Measurements from ENCODE around the gene BTLA.
"Not testable (repeated sequence)": the region's sequence is repeated elsewhere in the genome, so short reads cannot be mapped to it uniquely, and the experiment has no call there.

Gene BTLA, protein sequence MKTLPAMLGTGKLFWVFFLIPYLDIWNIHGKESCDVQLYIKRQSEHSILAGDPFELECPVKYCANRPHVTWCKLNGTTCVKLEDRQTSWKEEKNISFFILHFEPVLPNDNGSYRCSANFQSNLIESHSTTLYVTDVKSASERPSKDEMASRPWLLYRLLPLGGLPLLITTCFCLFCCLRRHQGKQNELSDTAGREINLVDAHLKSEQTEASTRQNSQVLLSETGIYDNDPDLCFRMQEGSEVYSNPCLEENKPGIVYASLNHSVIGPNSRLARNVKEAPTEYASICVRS

DNA sequence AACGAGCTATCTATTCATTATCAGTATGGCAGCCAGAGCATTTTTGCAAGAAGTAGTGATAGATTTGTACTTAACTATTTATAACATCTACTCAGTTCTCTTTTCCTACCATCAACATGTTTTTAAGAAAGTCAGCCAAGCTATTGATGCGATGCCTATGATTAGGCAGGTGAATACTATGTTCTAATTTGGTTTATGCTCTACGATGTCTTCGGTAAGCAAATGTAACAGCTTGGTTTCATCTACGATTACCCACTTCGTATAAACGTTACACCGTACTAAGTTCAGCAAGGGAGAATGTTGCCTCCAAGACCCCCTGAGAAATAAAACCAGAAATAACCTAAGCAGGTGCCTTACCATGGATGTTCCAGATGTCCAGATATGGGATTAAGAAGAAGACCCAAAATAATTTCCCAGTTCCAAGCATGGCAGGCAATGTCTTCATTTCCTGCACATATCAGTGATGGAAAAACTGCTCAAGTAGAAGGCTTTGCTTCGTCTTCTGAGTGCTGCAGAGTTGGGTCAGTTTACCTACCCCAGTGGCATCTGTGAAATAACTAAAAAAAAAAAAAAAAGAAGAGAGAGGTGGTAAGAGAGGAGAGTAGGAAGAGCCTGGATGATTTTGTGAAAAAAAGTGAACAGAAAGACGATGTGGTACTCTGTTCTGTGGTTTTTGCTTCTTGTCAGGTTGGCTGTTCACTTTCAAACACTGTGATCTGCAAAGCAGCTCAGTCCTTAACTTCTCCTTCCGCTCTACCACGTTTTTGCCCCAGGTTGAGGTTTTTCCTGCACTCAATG is at the start of gene BTLA:
BTLA (minus strand) TSS at position 559 of the 798 bp plus-strand sequence; CDS start at position 445, 114 bp downstream.
- DNase-seq (ENCODE audit: low read depth in 2 of 2), result no peak

DNA sequence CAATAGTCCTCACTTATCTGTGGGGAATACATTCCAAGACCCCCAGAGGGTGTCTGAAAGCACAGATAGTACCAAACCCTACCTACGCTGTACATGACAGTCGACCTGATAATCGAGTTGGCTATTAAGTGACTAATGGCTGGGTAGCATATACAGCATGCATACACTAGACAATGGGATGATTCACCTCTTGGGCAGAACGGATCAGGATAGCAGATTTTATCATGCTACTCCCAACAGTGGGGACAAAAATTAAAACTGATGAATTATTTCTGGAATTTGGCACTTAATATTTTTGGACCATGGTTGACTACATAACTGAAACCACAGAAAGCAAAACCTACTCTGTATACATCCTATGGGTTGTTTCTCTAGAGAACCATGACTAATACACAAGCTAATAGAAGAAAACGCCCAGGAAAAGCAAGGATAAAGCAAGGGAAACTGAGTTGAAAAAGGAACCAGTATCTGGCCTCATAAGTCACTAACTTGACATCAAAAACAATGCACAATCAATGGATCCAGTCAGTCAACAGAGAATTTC is 47.0 kb upstream of the BTLA start:
- no peak for DNase-seq (ENCODE audit: low read depth in 2 of 2)

DNA sequence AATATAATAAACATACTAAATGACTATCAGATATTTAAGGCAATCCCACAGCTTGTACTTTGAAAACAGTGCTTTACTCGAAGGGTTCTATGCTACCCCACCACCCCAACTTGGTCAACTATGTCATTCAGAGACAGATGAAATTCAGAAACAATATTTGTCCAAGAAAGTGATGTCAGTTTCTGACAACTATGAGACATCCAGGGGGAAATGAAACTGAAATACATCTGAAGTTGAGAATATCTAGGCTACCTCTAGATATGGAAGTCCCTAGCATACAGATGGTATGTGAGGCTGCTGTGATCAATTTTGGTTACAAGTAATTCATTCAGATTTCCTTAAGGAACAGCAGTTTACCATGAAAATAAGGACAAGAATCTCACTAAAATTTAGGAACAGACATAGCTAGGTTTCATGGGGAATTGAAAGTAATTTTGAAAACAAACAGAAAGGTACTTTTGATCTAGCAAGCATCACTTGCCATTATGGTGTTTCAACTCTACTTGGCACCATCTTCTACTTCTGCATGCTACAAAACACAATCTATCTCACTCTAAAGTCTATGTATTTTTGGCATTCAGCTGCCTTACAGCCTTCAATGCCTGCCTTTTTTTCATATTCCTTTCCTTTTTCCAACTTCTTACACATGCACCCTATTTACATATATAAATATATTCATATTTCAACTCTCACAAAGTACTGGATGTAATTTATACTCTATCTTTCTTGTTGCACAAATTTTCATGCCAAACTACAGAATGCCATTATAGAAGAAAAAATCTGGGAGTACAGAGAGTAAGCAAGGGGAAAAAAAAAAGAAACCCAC is 40.8 kb upstream of the BTLA start:
- no peak for DNase-seq (ENCODE audit: low read depth in 2 of 2)

DNA sequence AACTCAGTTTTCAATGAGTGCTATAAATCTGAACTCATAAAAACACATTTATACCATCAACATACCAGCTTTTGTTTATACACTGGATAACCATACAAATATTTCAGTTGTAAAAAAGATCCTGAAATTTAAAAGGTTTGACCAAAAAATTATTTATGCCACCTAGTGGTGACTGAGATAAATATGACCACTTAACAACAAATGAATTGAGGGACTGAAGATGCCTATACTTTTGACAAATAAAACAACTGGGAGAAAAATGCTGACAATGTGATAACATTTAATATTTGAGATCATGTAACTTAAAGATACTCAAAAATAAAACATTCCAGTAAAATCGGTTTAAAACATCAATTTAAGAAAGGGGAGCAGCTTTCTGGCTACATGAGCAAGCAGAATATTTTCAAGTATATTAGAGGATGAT is 32.1 kb upstream of the BTLA start:
- DNase-seq (ENCODE audit: low read depth in 2 of 2), result no peak

DNA sequence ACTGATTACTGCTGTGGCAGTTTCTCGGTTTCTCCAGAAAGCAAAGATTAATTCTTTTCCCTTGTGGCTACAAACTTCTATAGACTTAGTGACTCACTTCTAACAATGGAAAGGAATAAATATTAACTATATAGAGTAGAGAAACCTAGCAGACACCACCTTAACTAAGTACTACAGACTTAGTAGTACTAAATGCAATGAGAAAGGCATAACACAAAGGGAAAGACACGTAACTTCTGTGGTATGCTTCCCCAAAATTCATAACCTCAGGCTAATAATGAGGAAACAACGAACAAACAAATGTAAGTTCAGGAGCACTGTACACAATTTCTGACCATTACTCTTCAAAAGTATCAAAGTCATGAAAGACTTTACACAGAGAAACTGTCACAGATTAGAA is 31.3 kb upstream of the BTLA start:
- DNase-seq (ENCODE audit: low read depth in 2 of 2), result no peak

DNA sequence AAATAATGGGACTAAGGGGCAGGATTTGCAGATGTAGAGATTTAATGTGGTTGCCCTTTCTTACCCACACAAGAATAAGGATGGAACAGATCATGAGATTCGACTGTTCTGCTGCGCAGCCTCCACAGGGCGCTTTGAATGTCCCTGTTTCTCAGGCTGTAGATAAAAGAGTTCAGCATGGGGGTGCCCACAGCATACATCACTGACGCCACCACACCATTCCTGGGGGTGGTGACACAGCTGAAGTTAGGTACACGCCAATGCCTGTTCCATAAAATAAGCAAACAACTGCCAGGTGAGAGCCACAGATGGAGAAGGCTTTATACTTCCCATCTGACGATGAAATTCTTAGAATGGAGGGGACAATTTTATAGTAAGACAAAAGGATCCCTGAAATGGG is 24.9 kb upstream of the BTLA start:
- not testable (repeated sequence) for DNase-seq (ENCODE audit: low read depth in 2 of 2)

DNA sequence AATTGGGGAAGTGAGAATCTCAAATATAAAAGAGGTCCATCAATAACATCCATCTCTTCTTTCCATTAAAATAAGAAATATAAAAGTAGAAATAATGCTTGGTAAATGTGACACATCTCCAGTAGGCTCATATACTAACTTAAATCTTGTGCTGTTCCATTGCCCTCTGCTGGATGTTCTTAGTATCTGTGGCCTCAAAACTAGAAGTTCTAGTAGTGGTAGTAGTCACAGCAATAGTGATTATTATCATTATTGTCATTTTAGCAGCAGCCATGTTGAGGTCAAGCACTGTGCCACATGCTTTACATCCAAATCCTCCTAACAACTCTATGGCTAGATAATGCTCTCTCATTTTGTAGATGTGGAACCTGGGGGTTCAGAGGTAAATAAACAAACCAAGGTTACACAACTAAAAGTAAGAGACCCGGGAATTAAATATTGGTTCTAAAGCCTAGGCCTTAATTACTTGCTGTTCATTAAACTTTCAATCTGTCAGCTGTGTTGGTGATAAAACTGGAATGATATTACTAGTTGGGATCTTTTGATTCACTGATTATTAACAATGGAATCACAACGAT is 20.2 kb upstream of the BTLA start:
- no peak for DNase-seq (ENCODE audit: low read depth in 2 of 2)

DNA sequence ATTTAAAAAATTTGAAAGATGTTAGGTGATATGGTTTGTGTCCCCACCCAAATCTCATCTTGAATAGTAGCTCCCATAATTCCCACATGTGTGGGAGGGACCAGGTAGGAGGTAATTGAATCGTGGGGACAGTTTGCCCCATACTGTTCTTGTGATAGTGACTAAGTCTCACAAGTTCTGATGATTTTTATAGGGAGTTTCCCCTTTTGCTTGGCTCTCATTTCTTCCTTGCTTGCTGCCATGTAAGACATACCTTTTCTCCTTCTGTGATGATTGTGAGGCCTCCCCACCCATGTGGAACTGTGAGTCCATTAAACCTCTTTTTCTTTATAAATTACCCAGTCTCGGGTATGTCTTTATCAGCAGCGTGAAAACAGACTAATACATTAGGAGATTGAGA is 19.7 kb upstream of the BTLA start:
- DNase-seq (ENCODE audit: low read depth in 2 of 2), result not testable (repeated sequence)

DNA sequence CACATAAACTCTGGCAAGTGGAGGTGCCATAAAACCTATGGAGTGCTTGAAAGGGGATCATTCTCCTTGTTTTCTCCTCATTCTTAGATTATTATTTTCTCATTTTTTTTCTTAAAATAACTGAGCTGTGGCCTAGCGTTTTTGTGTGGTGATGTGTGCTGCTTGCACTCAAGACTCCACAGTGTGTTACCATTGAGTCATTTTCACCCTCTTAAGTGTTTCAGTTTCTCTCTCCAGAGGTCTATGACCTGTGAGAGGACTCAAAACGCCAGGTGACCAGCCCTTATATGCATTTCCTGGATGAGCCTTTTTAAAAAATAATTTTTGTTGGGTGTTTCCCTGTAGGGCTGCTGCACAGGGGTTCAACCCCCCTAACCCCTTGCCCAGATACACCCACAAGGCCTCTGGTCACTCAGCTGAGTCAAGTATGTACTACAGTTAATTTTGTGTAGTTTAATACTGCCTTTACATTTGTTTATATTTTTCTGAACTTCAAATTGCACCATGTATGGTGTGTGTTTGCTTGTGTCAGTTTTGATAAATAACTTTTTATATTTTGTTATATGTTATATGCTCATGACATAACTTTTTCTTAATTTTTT is 15.4 kb upstream of the BTLA start:
- DNase-seq (ENCODE audit: low read depth in 2 of 2), result no peak

DNA sequence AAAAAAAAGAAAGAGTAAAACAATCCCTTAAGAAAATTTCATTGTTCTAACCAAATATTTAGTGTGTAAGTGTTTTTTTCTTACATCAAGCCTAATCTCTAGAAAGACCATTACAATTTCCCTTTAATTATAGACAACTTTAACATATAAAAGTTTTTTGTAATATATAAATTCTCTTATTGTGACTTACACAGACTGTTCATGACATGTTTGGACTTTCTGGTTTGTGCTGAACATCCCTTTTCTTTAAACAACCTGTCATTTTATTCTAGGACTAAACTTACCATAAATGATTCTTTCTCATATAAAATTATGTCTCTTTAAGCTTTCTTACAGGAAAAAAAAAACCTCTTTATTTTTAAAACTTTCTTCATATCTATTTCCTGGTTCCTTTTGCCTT is 13.0 kb upstream of the BTLA start:
- DNase-seq (ENCODE audit: low read depth in 2 of 2), result no peak

DNA sequence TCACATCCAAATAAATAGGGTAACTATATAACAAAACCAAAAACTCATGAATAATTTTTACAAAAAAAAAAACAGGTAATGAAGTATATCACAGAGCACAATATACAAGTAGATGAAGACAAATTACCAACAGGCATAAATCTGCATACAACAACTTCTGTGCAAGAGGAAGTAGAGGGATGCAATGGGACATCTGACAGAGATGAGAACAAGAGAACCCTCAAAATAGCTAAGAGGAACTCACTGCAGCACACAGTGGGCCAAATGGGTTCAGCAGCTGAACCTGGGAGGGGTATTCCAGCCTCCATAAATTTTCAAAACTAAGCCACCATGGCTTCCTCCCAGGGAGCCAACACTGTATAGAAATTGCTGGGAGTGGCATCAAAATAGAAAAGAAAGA is 9.6 kb upstream of the BTLA start:
- DNase-seq (ENCODE audit: low read depth in 2 of 2), result no peak

DNA sequence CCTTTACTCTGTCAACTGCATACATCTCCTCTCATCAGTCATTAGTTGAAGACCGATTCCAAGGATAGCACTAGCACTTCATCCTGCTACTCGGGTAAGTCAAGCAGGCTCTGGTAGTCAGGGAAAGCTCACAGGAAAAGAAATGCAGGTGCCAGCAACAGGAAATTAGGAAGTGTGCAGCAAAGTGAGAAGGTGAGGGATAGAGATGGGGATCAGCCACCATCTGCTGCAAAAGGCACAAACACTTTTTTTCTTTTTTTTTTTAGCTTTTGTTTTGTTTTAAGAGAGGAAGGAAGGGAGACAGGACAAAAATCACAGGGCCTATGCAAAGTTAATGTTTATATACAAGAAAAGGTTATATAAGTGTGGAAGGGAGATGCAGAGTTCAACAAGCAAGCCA is 9.0 kb upstream of the BTLA start:
- DNase-seq (ENCODE audit: low read depth in 2 of 2), result no peak

DNA sequence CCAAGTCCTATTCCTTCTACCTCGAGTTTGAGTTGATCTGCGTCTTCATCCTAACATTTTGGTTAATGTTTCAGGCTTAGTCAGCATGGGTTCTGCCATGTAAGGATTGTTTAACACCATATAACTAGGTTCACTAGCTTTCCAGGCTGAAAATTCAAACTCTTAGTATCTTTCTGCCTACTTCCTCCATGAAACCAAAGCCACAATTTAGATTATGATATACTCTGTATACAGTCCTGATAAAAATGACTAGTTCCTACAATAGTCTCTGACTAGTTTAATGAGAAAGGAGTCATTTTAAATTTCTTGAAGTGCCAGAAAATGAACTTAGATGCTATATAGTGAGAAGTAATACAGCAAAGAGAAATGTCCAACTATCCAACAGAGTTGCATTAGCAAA is 6.6 kb upstream of the BTLA start:
- no peak for DNase-seq (ENCODE audit: low read depth in 2 of 2)

DNA sequence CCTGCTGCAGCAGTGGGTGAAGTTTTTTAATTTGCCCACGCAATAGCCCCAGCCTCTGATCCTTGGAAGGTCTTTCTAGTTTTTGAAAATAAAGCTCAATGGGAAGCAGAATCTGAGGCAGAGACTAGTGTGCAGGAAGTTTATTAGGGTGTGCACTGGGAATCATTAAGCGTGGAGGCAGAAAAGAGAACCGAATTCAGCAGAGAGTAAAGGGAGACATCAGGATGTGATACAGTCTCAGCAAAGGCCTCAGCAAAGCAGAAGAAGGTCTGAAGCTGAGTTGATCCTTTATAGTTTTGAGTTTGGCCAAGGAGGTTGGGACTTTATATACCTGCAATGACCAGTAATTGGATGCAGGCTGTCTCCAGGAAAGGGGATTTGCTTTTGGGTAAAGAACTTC is 4.9 kb upstream of the BTLA start:
- no peak for DNase-seq (ENCODE audit: low read depth in 2 of 2)

DNA sequence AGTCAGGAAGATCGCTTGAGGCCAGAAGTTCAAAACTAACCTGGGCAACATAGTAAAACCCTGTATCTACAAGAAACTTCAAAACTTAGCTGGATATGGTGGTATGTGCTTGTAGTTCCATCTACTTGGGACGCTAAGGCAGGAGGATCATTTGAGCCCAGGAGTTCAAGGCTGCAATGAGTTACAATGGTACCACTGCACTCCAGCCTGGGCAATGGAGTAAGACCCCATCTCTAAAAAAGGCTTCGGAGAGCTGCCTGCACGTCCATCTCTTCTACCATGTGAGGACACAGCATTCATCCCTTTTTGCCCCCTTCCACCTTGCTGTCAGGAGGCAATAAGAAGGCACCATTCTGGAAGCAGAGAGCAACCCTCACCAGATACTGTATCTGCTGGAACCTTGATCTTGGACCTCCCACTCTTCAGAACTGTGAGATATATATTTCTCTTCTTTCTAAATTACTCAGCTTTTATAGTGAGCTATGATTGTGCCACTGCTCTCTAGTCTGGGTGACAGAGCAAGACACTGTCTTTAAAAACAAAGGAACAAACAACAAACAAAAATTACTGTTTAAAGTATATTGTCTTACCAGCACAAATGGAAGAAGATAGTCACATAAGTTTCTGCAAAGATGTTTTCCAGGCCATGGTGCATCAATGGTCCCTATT is 4.2 kb upstream of the BTLA start:
- DNase-seq (ENCODE audit: low read depth in 2 of 2), result no peak

DNA sequence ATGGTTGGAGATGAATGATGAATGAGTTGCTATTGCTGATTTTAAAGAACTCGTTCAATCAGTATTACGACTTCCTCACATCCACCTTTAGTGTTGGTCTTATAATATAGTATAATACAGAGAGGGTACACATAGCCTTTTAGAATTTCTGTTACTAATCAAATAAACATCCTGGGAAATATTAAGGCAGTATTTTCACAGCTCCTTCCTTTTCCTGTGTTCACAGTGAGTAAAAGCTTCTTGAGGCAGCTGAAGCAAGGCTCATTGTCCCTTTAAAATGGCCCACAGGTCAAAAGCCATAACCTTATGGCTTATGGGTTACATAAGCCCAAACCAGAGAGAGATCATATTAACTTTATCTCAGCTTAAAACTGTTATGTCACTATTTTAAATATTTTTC is 1.3 kb upstream of the BTLA start:
- no peak for DNase-seq (ENCODE audit: low read depth in 2 of 2)

DNA sequence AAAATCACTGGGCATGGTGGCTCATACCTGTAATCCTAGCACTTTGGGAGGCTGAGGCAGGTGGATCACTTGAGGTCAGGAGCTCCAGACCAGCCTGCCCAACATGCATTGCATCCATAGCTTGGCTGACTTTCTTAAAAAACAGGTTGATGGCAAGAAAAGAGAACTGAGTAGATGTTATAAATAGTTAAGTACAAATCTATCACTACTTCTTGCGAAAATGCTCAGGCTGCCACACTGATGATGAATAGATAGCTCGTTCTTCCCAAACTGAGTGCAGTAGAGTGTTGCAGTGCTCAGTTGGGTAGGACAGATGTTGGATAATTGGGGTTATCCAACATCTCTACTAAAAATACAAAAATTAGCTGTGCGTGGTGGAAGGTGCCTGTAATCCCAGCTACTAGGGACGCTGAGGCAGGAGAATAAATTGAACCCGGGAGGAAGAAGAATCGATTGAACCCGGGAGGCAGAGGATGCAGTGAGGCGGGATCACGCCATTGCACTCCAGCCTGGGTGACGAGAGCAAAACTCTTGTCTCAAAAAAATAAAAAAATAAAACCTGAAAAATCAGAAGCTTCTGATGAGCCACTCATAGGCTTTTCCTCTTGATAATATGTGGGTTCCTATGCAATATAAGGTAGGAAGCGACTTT is 1.2 kb downstream of the BTLA start:
- DNase-seq (ENCODE audit: low read depth in 2 of 2), result no peak

DNA sequence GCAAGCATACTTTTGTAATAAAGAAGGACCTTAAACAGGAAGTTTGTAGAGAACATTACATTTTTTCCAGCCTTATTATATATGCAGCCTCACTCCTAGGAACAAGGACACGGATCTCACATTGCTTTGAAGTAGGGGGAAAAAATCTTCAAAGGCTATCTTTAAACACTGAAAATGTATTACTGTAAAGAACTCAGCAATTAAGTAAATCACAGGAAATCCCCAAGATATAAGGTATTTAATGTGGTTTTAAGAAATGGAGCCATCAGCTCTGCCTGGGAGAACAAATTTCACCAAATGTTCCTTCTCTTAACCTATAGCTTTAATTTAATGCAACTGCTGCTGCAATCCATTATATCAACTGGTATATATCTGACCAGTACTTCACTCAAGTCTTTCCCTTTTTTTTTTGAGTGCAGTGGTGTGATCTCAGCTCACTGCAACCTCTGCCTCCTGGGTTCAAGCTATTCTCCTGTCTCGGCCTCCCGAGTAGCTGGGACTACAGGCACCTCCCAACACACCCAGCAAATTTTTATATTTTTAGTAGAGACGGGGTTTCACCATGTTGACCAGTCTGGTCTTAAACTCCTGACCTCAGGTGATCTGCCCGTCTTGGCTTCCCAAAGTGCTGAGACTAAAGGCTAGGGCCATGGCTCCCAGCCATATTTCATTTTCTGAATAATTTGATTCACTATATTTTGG is 2.8 kb downstream of the BTLA start:
- DNase-seq (ENCODE audit: low read depth in 2 of 2), result no peak

DNA sequence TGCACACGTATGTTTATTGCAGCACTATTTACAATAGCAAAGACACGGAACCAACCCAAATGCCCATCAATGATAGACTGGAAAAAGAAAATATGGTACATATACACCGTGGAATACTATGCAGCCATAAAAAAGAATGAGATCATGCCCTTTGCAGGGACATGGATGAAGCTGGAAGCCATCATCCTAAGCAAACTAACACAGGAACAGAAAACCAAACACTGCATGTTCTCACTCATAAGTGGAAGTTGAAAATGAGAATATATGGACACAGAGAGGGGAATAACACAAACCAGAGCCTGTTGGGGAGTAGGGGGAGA is 4.9 kb downstream of the BTLA start:
- not testable (repeated sequence) for DNase-seq (ENCODE audit: low read depth in 2 of 2)

DNA sequence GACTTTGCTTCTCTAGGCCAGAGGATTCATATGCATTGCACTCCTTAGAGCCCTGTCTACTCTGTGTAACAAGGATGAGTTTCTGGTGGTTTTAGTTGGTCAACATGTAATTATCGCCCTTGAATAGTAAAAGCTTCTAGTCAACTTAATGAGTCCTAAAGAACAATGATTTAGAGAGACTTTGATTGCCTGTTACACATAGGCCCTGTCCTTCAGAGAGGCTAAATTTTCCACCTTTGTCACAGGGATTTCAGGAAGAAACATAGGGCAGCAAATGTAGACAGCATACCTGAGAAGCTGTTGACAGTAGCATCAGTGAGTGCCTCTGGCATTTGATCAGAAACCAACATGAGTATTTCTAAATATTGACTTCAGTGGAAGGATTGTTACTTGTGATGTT is 7.1 kb downstream of the BTLA start:
- no peak for DNase-seq (ENCODE audit: low read depth in 2 of 2)
